GM23248 (cell line): Measurements from ENCODE around the gene NCOA3.

Source experiments
- EZH2 ChIP-seq: fragments of 200-600 bp; sonication (generic); IDR thresholded peaks from 2 replicates; pipeline ENCODE4 v1.6.1; 2018; ENCODE audit warnings: antibody characterized with exemption, mild to moderate bottlenecking; ENCODE audit not compliant: insufficient read depth, poor library complexity, severe bottlenecking
- EZH2phosphoT487 ChIP-seq: fragments of 200-600 bp; sonication (generic); IDR thresholded peaks from 2 replicates; pipeline ENCODE4 v1.6.1; 2018; ENCODE audit warnings: antibody characterized with exemption, moderate library complexity, mild to moderate bottlenecking, low read depth; ENCODE audit not compliant: insufficient read depth

DNA sequence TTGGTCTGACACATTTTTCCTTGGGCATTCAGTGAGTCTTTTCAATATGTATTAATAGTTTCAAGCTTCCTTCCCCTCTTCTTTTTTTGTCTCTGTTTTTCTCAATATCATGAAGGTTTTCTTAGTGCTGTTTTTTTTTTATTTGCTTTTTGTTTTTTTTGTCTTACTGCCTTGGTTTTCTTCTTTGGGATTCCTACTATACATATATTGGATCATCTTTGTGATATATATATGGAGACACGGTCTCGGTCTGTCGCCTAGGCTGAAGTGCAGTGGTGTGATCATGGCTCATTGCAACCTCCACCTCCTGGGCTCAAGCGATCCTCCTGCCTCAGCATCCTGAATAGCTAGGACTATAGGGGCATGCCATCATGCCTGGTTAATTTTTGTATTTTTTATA is 43.8 kb downstream of the NCOA3 start:
- no peak for TF ChIP-seq EZH2
- no peak for TF ChIP-seq EZH2phosphoT487
